Endothelial cell of umbilical vein (primary cell): ENCODE data around the gene RTP3. TPM values are rescaled to one million over a fixed set of nuclear protein-coding genes. Genes with fewer than 3 reads are reported as not detected.

Experiments used
- BruUV-seq: library from RNA; stranded (reverse); fragments of 400-500 nt; replicated peaks from 2 replicates; lab custom pipeline; 2021; lab: Mats Ljungman, UMichigan
- CTCF ChIA-PET: fragments of 300-600, 350-600 bp; sonication (Branson Sonifier 250); formaldehyde crosslinking; loops from one replicate; lab custom pipeline; 2021; ENCODE audit warnings: antibody characterized with exemption, inconsistent platforms; lab: Charles Lee
- POLR2A ChIA-PET: fragments of 300-600, 350-600 bp; sonication (Branson Sonifier 250); formaldehyde crosslinking; loops from one replicate; lab custom pipeline; 2021; ENCODE audit warnings: antibody characterized with exemption, inconsistent platforms; lab: Charles Lee
- DNase-seq: peaks from one replicate; pipeline ENCODE4 v3.0.0-alpha.2; 2011; ENCODE audit warnings: low read depth, low spot score
- FAIRE-seq: peaks from 2 replicates; lab custom pipeline; 2011; peaks lifted over from hg19 to GRCh38; lab: Jason Lieb, UNC
- H2AFZ ChIP-seq: 2 replicates; pipeline ENCODE4 v1.6.0; 2012; ENCODE audit warnings: low read depth, low read length, control low read depth, inconsistent platforms
- H3K27ac ChIP-seq: 2 replicates; pipeline ENCODE4 v1.5.1; 2011; ENCODE audit warnings: low read depth, mild to moderate bottlenecking, control low read depth, low read length, moderate library complexity; ENCODE audit not compliant: insufficient read depth
- H3K27me3 ChIP-seq, 2 experiments: 2 replicates each; pipeline versions ENCODE4 v1.6.0 to v1.6.1; 2011; ENCODE audit warnings: low read length in 2 of 2, mixed read lengths in 1 of 2; ENCODE audit not compliant: control insufficient read depth in 2 of 2, insufficient read depth in 2 of 2
- H3K36me3 ChIP-seq, 2 experiments: 2 replicates in 1 of 2; 3 replicates in 1 of 2; pipeline ENCODE4 v1.5.1; 2011; ENCODE audit warnings: low read length in 2 of 2, mild to moderate bottlenecking in 1 of 2, moderate library complexity in 1 of 2; ENCODE audit not compliant: control insufficient read depth in 2 of 2, insufficient read depth in 2 of 2; ENCODE audit errors: extremely low read depth in 1 of 2
- H3K4me1 ChIP-seq: 3 replicates; pipeline ENCODE4 v1.5.1; 2011; ENCODE audit warnings: mild to moderate bottlenecking, low read length; ENCODE audit not compliant: control insufficient read depth, insufficient read depth; ENCODE audit errors: extremely low read depth
- H3K4me2 ChIP-seq: 2 replicates; pipeline ENCODE4 v1.6.1; 2011; ENCODE audit warnings: low read length, control low read depth, mixed read lengths; ENCODE audit not compliant: insufficient read depth
- H3K4me3 ChIP-seq, 3 experiments: fragments of 200-600 bp in 1 of 3; sonication (generic), shearing (Covaris generic) in 1 of 3; replicated peaks in 1 of 3; 2 replicates each; pipeline ENCODE4 v1.5.1; 2011 to 2016; ENCODE audit warnings: control low read depth in 3 of 3, low read length in 3 of 3, mild to moderate bottlenecking in 2 of 3, inconsistent platforms in 1 of 3, low read depth in 1 of 3, moderate library complexity in 1 of 3; ENCODE audit not compliant: insufficient read depth in 1 of 3
- H3K79me2 ChIP-seq: 2 replicates; pipeline ENCODE4 v1.6.0; 2012; ENCODE audit warnings: low read length, inconsistent platforms; ENCODE audit not compliant: control insufficient read depth, insufficient read depth
- H3K9ac ChIP-seq: replicated peaks from 2 replicates; pipeline ENCODE3; 2011; ENCODE audit warnings: low read length, control low read depth; ENCODE audit not compliant: insufficient read depth; ENCODE audit errors: extremely low read depth
- H3K9me1 ChIP-seq: replicated peaks from 3 replicates; pipeline ENCODE4 v1.6.0; 2011; ENCODE audit warnings: mild to moderate bottlenecking, low read length; ENCODE audit not compliant: control insufficient read depth, insufficient read depth; ENCODE audit errors: extremely low read depth
- H3K9me3 ChIP-seq: replicated peaks from 2 replicates; pipeline ENCODE4 v1.5.1; 2012; ENCODE audit warnings: low read length, inconsistent platforms; ENCODE audit not compliant: control insufficient read depth, insufficient read depth
- H4K20me1 ChIP-seq: replicated peaks from 2 replicates; pipeline ENCODE3; 2011; ENCODE audit warnings: mild to moderate bottlenecking, low read length; ENCODE audit not compliant: control insufficient read depth, insufficient read depth; ENCODE audit errors: extremely low read depth
- CTCF ChIP-seq, 2 donors: IDR thresholded peaks; 1 replicate in 1 of 2; 2 replicates in 1 of 2; pipeline ENCODE4 v1.5.1; 2011; ENCODE audit warnings: low read length in 2 of 2, mild to moderate bottlenecking in 2 of 2, moderate library complexity in 2 of 2, control low read depth in 1 of 2, inconsistent platforms in 1 of 2, low read depth in 1 of 2; ENCODE audit not compliant: insufficient read depth in 1 of 2; ENCODE audit errors: extremely low read depth in 1 of 2
- EZH2 ChIP-seq: IDR thresholded peaks from 2 replicates; pipeline ENCODE4 v1.6.1; 2012; ENCODE audit warnings: borderline replicate concordance, low read depth, mild to moderate bottlenecking, moderate library complexity, low read length, inconsistent platforms; ENCODE audit not compliant: severe bottlenecking
- FOS ChIP-seq: IDR thresholded peaks from 2 replicates; pipeline ENCODE4 v1.6.1; 2011; ENCODE audit warnings: mild to moderate bottlenecking, low read length, moderate library complexity, borderline replicate concordance; ENCODE audit not compliant: insufficient read depth
- GATA2 ChIP-seq: IDR thresholded peaks from 2 replicates; pipeline ENCODE4 v1.7.0; 2011; ENCODE audit warnings: low read depth, mild to moderate bottlenecking, moderate library complexity, mixed read lengths, low read length; ENCODE audit not compliant: insufficient read length, insufficient read depth
- JUN ChIP-seq: IDR thresholded peaks from 2 replicates; pipeline ENCODE4 v1.6.1; 2011; ENCODE audit warnings: borderline replicate concordance, low read depth; ENCODE audit not compliant: insufficient read length, insufficient read depth
- MAX ChIP-seq: IDR thresholded peaks from 2 replicates; pipeline ENCODE4 v1.6.1; 2011; ENCODE audit not compliant: insufficient read depth, insufficient read length
- MYC ChIP-seq: IDR thresholded peaks from one replicate; pipeline ENCODE4 v1.6.1; 2011; ENCODE audit warnings: mild to moderate bottlenecking, low read depth, low read length
- POLR2A ChIP-seq: IDR thresholded peaks from 2 replicates; pipeline ENCODE4 v1.6.1; 2012; ENCODE audit warnings: low read depth, mild to moderate bottlenecking, control low read depth, low read length
- POLR2AphosphoS5 ChIP-seq: IDR thresholded peaks from 2 replicates; pipeline ENCODE4 v1.6.1; 2012; ENCODE audit warnings: low read depth, mild to moderate bottlenecking, control low read depth, low read length, moderate library complexity; ENCODE audit not compliant: insufficient read depth
- dilution Hi-C: fragments of 300-500 bp; cut with MboI; formaldehyde crosslinking; loops from one replicate; pipeline ENCODE4 v1.15.0; 2019; ENCODE audit warnings: low sequenced_read_pairs; ENCODE audit not compliant: extremely low pct_ligation_motif_present
- intact Hi-C: fragments of 100-400 bp; cut with micrococcal nuclease; formaldehyde crosslinking; loops from one replicate; pipeline ENCODE4 v1.10.0; 2022
- polyA plus RNA-seq, 4 experiments: library from polyadenylated mRNA; depleted of rRNA in 3 of 4; stranded (reverse) in 3 of 4; unstranded in 1 of 4; fragments of >200 nt; gene quantifications; 2 replicates each; pipeline versions ENCODE4 v1.2.1 to v1.2.3, GENCODE V29; 2011 to 2012; ENCODE audit warnings: missing spikeins in 1 of 4
- total RNA-seq: library from RNA; stranded (reverse); gene quantifications from 2 replicates; pipeline ENCODE4 v1.2.3, GENCODE V29; 2021

The RTP3 gene
- total and polyA plus RNA-seq, 2 donors (not counting 3 experiments of a cell fraction or from before 2014, with no cell fraction given), result 0.06 TPM; not detected in 1

DNA sequence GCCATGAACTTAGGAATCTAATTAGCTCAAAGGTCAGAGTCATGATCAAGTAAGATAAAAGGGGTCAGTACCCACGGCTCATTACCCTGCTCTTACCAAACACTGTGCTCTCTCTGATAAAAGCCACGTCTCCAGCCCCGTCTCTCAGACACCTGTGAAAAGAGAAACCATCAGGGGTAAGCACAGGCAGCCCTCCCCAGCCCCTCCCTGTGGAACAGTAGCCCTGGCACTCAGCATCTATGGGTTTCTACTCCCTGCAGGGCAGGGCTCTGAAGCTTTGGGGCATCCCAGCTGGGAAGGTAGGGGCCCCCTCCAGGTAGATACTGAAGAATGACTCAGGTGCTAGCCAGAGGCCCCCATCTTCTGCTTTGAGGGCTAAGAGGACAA is 43.6 kb upstream of the RTP3 start:
- intact Hi-C loops (no loop called here), dilution Hi-C loops (no loop called here)
- H3K36me3 ChIP-seq, result no peaks in the 10 kb centered on the region
- ChIA-PET POLR2A (no interaction called here), CTCF (no interaction called here)
- no peak for DNase-seq
- no peak overlapping the region for H3K4me3 ChIP-seq
- no peaks in the 10 kb centered on the region for H3K9me3 ChIP-seq
- no peaks in the 10 kb centered on the region for H3K9me1 ChIP-seq
- no peak overlapping the region for H3K27ac ChIP-seq
- H4K20me1 ChIP-seq, result no peaks in the 10 kb centered on the region
- no peaks in the 10 kb centered on the region for H3K79me2 ChIP-seq
- no TSS peak for BruUV-seq
- H3K4me2 ChIP-seq, result no peak overlapping the region
- peaks cover 0 to 8% of the 10 kb centered on the region in 2 experiments for H3K27me3 ChIP-seq
- no peak overlapping the region for H3K9ac ChIP-seq
- no peak for FAIRE-seq
- no peak for TF ChIP-seq MYC
- no peak for TF ChIP-seq CTCF (IDR thresholded peaks at IDR 0.05; ENCODE audit: extremely low read depth in 1 of 2, insufficient read depth in 1 of 2, low read depth in 1 of 2, low read length in 2 of 2)
- TF ChIP-seq JUN, result no peak
- no peak for TF ChIP-seq POLR2A
- TF ChIP-seq GATA2, result no peak
- H3K4me1 ChIP-seq, result no peaks in the 10 kb centered on the region
- no peak overlapping the region for H2AFZ ChIP-seq

DNA sequence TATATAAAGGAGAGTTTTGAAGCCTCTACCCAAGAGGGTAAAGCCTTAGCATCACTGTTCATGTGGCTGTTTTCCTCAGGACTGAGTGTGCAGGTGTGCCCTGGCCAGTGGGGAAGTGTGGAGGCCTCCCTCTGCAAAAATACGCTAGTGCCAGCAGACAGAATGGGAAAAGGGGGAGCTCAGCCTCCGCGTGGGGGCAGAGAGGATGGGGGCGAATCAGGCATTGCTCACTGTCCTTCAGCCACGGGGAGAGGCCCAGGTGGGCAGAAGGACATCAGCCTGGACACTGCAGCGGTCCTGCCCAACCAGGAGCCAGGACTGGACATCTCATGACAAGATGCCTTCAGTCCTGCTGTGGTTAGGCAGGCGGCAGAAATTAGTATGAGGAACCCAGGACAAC is 43.2 kb upstream of the RTP3 start:
- dilution Hi-C loops, result no loop called here
- Histone ChIP-seq H3K4me2 (no peak overlapping the region), H3K36me3 (no peaks in the 10 kb centered on the region), H3K9me3 (no peaks in the 10 kb centered on the region), H4K20me1 (no peaks in the 10 kb centered on the region), H3K27me3 (peaks cover 0 to 8% of the 10 kb centered on the region in 2 experiments), H3K79me2 (no peaks in the 10 kb centered on the region), H3K4me1 (no peaks in the 10 kb centered on the region), H3K9me1 (no peaks in the 10 kb centered on the region), H2AFZ (no peak overlapping the region), H3K9ac (no peak overlapping the region), H3K4me3 (no peak overlapping the region), H3K27ac (no peak overlapping the region)
- TF ChIP-seq GATA2 (no peak), POLR2A (no peak), POLR2AphosphoS5 (no peak), MAX (no peak), CTCF (IDR thresholded peaks at IDR 0.05; ENCODE audit: extremely low read depth in 1 of 2, insufficient read depth in 1 of 2, low read depth in 1 of 2, low read length in 2 of 2) (no peak), JUN (no peak), EZH2 (no peak), MYC (no peak), FOS (no peak)
- no peak for DNase-seq
- intact Hi-C loops, result no loop called here
- FAIRE-seq, result no peak
- BruUV-seq, result no TSS peak
- ChIA-PET POLR2A (no interaction called here), CTCF (no interaction called here)
